Muscle layer of duodenum (tissue), 2 donors: ENCODE data around the gene IRAK4.

ENCODE experiments used
- H3K27ac ChIP-seq: one replicate; pipeline ENCODE4 v1.7.0; 2013; ENCODE audit warnings: mild to moderate bottlenecking, low read length
- H3K27me3 ChIP-seq: one replicate; pipeline ENCODE4 v1.7.0; 2013; ENCODE audit warnings: low read depth, mild to moderate bottlenecking, control low read depth, low read length
- H3K36me3 ChIP-seq, 2 donors: one replicate each; pipeline ENCODE4 v1.7.0; 2013; ENCODE audit warnings: low read length in 2 of 2, control low read depth in 1 of 2, mild to moderate bottlenecking in 1 of 2; ENCODE audit not compliant: insufficient read depth in 2 of 2, control insufficient read depth in 1 of 2
- H3K4me1 ChIP-seq, 2 donors: one replicate each; pipeline ENCODE4 v1.7.0; 2013; ENCODE audit warnings: low read length in 2 of 2, mild to moderate bottlenecking in 2 of 2, control low read depth in 1 of 2, moderate library complexity in 1 of 2; ENCODE audit not compliant: insufficient read depth in 2 of 2, control insufficient read depth in 1 of 2
- H3K4me3 ChIP-seq, 2 donors: one replicate each; pipeline ENCODE4 v1.7.0; 2013; ENCODE audit warnings: low read length in 2 of 2, low read depth in 1 of 2, mild to moderate bottlenecking in 1 of 2
- H3K9me3 ChIP-seq, 2 donors: one replicate each; pipeline ENCODE4 v1.7.0; 2013; ENCODE audit warnings: low read length in 2 of 2, control low read depth in 1 of 2, mild to moderate bottlenecking in 1 of 2; ENCODE audit not compliant: control insufficient read depth in 1 of 2
- donor health status: healthy.

IRAK4 gene

GRCh38 chr12:43758728-43759563 lies at the start of gene IRAK4, which contains the start of gene PUS7L:
Gene IRAK4 (plus strand): TSS chr12:43758951. CDS start chr12:43768112, 9,161 bp downstream.
Gene PUS7L (minus strand): TSS chr12:43758790. CDS start chr12:43755245, 3,545 bp downstream.
- Histone ChIP-seq H3K4me1 (peaks cover 10 to 21% of the 10 kb centered on the region in 2 donors), H3K27me3 (no peaks in the 10 kb centered on the region), H3K4me3 (peak within 1 kb of the TSS; percentile 79 to 92), H3K27ac (peak within 1 kb of the TSS; percentile 96), H3K36me3 (peaks cover 6 to 15% of the 10 kb centered on the region in 2 donors), H3K9me3 (no peaks in the 10 kb centered on the region)

- Histone ChIP-seq H3K4me3 (no peak overlapping the region), H3K9me3 (peaks cover 0 to 5% of the 10 kb centered on the region in 2 donors), H3K27ac (no peak overlapping the region), H3K27me3 (no peaks in the 10 kb centered on the region), H3K36me3 (no peaks in the 10 kb centered on the region), H3K4me1 (no peaks in the 10 kb centered on the region)
Measured at GRCh38 chr12:43711348-43711747, 47.4 kb upstream of the IRAK4 start.

- H3K27ac ChIP-seq: no peak overlapping the region
- no peaks in the 10 kb centered on the region for H3K36me3 ChIP-seq
- H3K4me3 ChIP-seq: no peak overlapping the region
- no peaks in the 10 kb centered on the region for H3K9me3 ChIP-seq
- no peaks in the 10 kb centered on the region for H3K4me1 ChIP-seq
- H3K27me3 ChIP-seq: no peaks in the 10 kb centered on the region
Measured at GRCh38 chr12:43722621-43723020, 36.1 kb upstream of the IRAK4 start.

GRCh38 chr12:43723134-43723533 lies 35.6 kb upstream of the IRAK4 start:
- H3K9me3 ChIP-seq: no peaks in the 10 kb centered on the region
- no peaks in the 10 kb centered on the region for H3K36me3 ChIP-seq
- no peak overlapping the region for H3K4me3 ChIP-seq
- H3K27ac ChIP-seq: no peak overlapping the region
- H3K27me3 ChIP-seq: no peaks in the 10 kb centered on the region
- H3K4me1 ChIP-seq: no peaks in the 10 kb centered on the region

- Histone ChIP-seq H3K36me3 (peaks cover 11 to 12% of the 10 kb centered on the region in 2 donors), H3K4me3 (no peak overlapping the region), H3K4me1 (no peaks in the 10 kb centered on the region), H3K27me3 (no peaks in the 10 kb centered on the region), H3K9me3 (no peaks in the 10 kb centered on the region), H3K27ac (no peak overlapping the region)
Measured at GRCh38 chr12:43728117-43728516, 30.6 kb upstream of the IRAK4 start.

GRCh38 chr12:43728698-43729097 lies 30.1 kb upstream of the IRAK4 start:
- H3K27ac ChIP-seq: no peak overlapping the region
- H3K4me1 ChIP-seq: no peaks in the 10 kb centered on the region
- no peaks in the 10 kb centered on the region for H3K9me3 ChIP-seq
- peaks cover 13 to 17% of the 10 kb centered on the region in 2 donors for H3K36me3 ChIP-seq
- H3K27me3 ChIP-seq: no peaks in the 10 kb centered on the region
- H3K4me3 ChIP-seq: no peak overlapping the region

- Histone ChIP-seq H3K36me3 (peaks cover 17 to 20% of the 10 kb centered on the region in 2 donors), H3K27ac (no peak overlapping the region), H3K4me1 (no peaks in the 10 kb centered on the region), H3K27me3 (no peaks in the 10 kb centered on the region), H3K9me3 (no peaks in the 10 kb centered on the region), H3K4me3 (no peak overlapping the region)
Measured at GRCh38 chr12:43730283-43730682, 28.5 kb upstream of the IRAK4 start.

- Histone ChIP-seq H3K9me3 (no peaks in the 10 kb centered on the region), H3K4me3 (no peak overlapping the region), H3K36me3 (peaks cover 25 to 28% of the 10 kb centered on the region in 2 donors), H3K27ac (no peak overlapping the region), H3K27me3 (no peaks in the 10 kb centered on the region), H3K4me1 (no peaks in the 10 kb centered on the region)
Measured at GRCh38 chr12:43733687-43734086, 25.1 kb upstream of the IRAK4 start.

- H3K9me3 ChIP-seq: no peaks in the 10 kb centered on the region
- H3K27ac ChIP-seq: no peak overlapping the region
- peaks cover 21 to 28% of the 10 kb centered on the region in 2 donors for H3K36me3 ChIP-seq
- H3K4me3 ChIP-seq: no peak overlapping the region
- H3K27me3 ChIP-seq: no peaks in the 10 kb centered on the region
- no peaks in the 10 kb centered on the region for H3K4me1 ChIP-seq
Measured at GRCh38 chr12:43736927-43737440, 21.8 kb upstream of the IRAK4 start.

- H3K27me3 ChIP-seq: no peaks in the 10 kb centered on the region
- peaks cover 26 to 28% of the 10 kb centered on the region in 2 donors for H3K36me3 ChIP-seq
- no peaks in the 10 kb centered on the region for H3K9me3 ChIP-seq
- no peaks in the 10 kb centered on the region for H3K4me1 ChIP-seq
- H3K4me3 ChIP-seq: no peak overlapping the region
- no peak overlapping the region for H3K27ac ChIP-seq
Measured at GRCh38 chr12:43737646-43738045, 21.1 kb upstream of the IRAK4 start.

- H3K9me3 ChIP-seq: no peaks in the 10 kb centered on the region
- H3K27ac ChIP-seq: no peak overlapping the region
- H3K36me3 ChIP-seq: peaks cover 24 to 37% of the 10 kb centered on the region in 2 donors
- H3K4me3 ChIP-seq: no peak overlapping the region
- no peaks in the 10 kb centered on the region for H3K4me1 ChIP-seq
- no peaks in the 10 kb centered on the region for H3K27me3 ChIP-seq
Measured at GRCh38 chr12:43740511-43741100, 18.1 kb upstream of the IRAK4 start.
